Tibial nerve (tissue), 4 donors: Measurements from ENCODE around the gene RDH14. TPM values are rescaled to one million over a fixed set of nuclear protein-coding genes. Genes with fewer than 3 reads are reported as not detected.

ENCODE experiments used
- DNase-seq, 2 donors: peaks; one replicate each; pipeline ENCODE4 v3.0.0-alpha.2; 2019; ENCODE audit warnings: low spot score in 2 of 2
- H3K27ac ChIP-seq, 4 donors: fragments of 200-600 bp; sonication (generic) in 3 of 4; one replicate each; pipeline ENCODE4 v1.5.1; 2017 to 2019; ENCODE audit warnings: mild to moderate bottlenecking in 1 of 4
- H3K27me3 ChIP-seq, 2 donors: fragments of 200-600 bp; sonication (generic) in 1 of 2; one replicate each; pipeline versions ENCODE4 v1.5.1 to v1.6.0; 2017 to 2019
- H3K36me3 ChIP-seq, 3 donors: fragments of 200-600 bp; sonication (generic); one replicate each; pipeline ENCODE4 v1.5.1; 2018 to 2019
- H3K4me1 ChIP-seq, 4 donors: fragments of 200-600 bp; sonication (generic) in 3 of 4; one replicate each; pipeline ENCODE4 v1.5.1; 2017 to 2019
- H3K4me3 ChIP-seq, 4 donors: fragments of 200-600 bp; sonication (generic) in 3 of 4; one replicate each; pipeline ENCODE4 v1.5.1; 2017 to 2019; ENCODE audit warnings: mild to moderate bottlenecking in 1 of 4, moderate library complexity in 1 of 4
- H3K9me3 ChIP-seq, 4 donors: fragments of 200-600 bp; sonication (generic) in 3 of 4; one replicate each; pipeline ENCODE4 v1.5.1; 2017 to 2019
- EP300 ChIP-seq, 2 donors: sonication (generic); formaldehyde crosslinking; IDR thresholded peaks; one replicate each; pipeline ENCODE4 v1.6.1; 2017; ENCODE audit warnings: antibody characterized with exemption in 2 of 2, mild to moderate bottlenecking in 1 of 2
- POLR2A ChIP-seq, 2 donors: fragments of 450-650 bp; IDR thresholded peaks; one replicate each; pipeline ENCODE4 v1.6.1; 2017; ENCODE audit warnings: antibody characterized with exemption in 2 of 2, mild to moderate bottlenecking in 2 of 2, moderate library complexity in 2 of 2
- WGBS, 2 donors: methylation state at CpG; one replicate each; pipeline ENCODE4 v1.1.5; 2018; 5-methylcytosine and 5-hydroxymethylcytosine counted together
- total RNA-seq, 4 donors: library from RNA; depleted of rRNA; stranded (reverse); fragments of >200 nt; gene quantifications; one replicate each; pipeline ENCODE4 v1.1.0, GENCODE V29; 2016
- TF ChIP-seq, protein P1 (sequence below), 5 experiments: fragments of 200-600 bp in 3 of 5; fragments of 450-650 bp in 2 of 5; sonication (generic) in 3 of 5; IDR thresholded peaks; one replicate each; pipeline ENCODE4 v1.5.1; 2016 to 2019; ENCODE audit warnings: antibody characterized with exemption in 5 of 5, mild to moderate bottlenecking in 3 of 5, moderate library complexity in 2 of 5

The RDH14 gene
- total RNA-seq, 4 donors from 2014 or later, result 31.5 to 39.6 (median 36.6) TPM

DNA sequence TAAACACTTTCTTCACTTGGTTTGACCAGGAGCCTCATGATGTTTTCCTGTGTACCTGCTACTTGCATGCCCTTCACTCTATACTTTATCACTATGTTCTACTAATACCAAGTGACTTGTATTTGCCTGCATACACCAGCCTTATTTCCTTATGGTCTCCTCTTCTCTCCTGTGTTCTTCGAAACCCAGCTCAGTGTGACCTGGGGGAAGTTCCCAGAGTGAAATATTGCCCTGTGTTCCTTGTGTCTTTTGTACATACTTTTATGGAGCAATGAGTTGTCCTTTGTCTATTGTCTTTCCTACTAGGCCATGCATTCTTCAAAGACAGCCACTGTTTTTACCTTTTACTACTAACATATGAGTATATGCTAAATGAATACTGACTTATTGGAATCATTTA, 28.3 kb upstream of the RDH14 start:
- Histone ChIP-seq H3K9me3 (no peaks in the 10 kb centered on the region), H3K36me3 (no peaks in the 10 kb centered on the region), H3K27me3 (no peaks in the 10 kb centered on the region), H3K4me3 (no peak overlapping the region), H3K27ac (no peak overlapping the region), H3K4me1 (no peaks in the 10 kb centered on the region)
- no peak for TF ChIP-seq POLR2A (IDR thresholded peaks at IDR 0.05)
- TF ChIP-seq, protein P1, sequence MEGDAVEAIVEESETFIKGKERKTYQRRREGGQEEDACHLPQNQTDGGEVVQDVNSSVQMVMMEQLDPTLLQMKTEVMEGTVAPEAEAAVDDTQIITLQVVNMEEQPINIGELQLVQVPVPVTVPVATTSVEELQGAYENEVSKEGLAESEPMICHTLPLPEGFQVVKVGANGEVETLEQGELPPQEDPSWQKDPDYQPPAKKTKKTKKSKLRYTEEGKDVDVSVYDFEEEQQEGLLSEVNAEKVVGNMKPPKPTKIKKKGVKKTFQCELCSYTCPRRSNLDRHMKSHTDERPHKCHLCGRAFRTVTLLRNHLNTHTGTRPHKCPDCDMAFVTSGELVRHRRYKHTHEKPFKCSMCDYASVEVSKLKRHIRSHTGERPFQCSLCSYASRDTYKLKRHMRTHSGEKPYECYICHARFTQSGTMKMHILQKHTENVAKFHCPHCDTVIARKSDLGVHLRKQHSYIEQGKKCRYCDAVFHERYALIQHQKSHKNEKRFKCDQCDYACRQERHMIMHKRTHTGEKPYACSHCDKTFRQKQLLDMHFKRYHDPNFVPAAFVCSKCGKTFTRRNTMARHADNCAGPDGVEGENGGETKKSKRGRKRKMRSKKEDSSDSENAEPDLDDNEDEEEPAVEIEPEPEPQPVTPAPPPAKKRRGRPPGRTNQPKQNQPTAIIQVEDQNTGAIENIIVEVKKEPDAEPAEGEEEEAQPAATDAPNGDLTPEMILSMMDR (IDR thresholded peaks at IDR 0.05), result no peak
- no peak for TF ChIP-seq EP300 (IDR thresholded peaks at IDR 0.05)
- DNase-seq, result no peak
- 44 to 64% methylated on average over 1 of the region's 1 CpG for WGBS, 2 donors

GRCh38 chr2:18588049-18588448, 27.6 kb upstream of the RDH14 start:
- H3K4me1 ChIP-seq, result no peaks in the 10 kb centered on the region
- H3K4me3 ChIP-seq, result no peak overlapping the region
- no peak for DNase-seq
- WGBS, 2 donors, result 88 to 97% methylated on average over 1 of the region's 1 CpG
- H3K27me3 ChIP-seq, result no peaks in the 10 kb centered on the region
- no peaks in the 10 kb centered on the region for H3K9me3 ChIP-seq
- no peaks in the 10 kb centered on the region for H3K36me3 ChIP-seq
- TF ChIP-seq, protein P1 (IDR thresholded peaks at IDR 0.05), result no peak
- TF ChIP-seq POLR2A (IDR thresholded peaks at IDR 0.05) (no peak), EP300 (IDR thresholded peaks at IDR 0.05) (no peak)
- H3K27ac ChIP-seq, result no peak overlapping the region

DNA sequence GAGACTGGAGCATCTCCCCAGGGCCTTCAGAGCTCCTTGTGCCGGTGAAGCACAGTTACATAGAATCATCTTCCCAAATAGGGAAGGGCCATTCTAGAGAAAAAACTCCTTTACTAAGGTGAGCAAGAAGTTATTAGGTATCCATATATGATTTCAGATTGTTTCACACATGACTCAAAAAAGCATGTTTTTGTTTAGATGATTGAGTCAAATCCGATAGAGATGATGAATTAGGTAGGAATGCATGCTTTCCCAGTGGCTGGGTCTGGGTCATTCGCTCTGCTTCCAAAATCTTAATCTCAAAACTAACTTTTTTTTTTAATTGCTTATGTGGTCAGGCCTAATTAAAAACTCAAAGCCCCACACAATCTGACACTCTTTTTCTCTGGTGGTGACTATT, 25.1 kb upstream of the RDH14 start:
- TF ChIP-seq EP300 (IDR thresholded peaks at IDR 0.05) (no peak), POLR2A (IDR thresholded peaks at IDR 0.05) (no peak)
- TF ChIP-seq, protein P1 (IDR thresholded peaks at IDR 0.05), result no peak
- Histone ChIP-seq H3K36me3 (no peaks in the 10 kb centered on the region), H3K4me1 (no peaks in the 10 kb centered on the region), H3K4me3 (no peak overlapping the region), H3K27me3 (no peaks in the 10 kb centered on the region), H3K9me3 (no peaks in the 10 kb centered on the region), H3K27ac (no peak overlapping the region)
- WGBS, 2 donors, result 86 to 92% methylated on average over 3 of the region's 3 CpGs
- DNase-seq, result no peak

GRCh38 chr2:18584608-18584954, 24.1 kb upstream of the RDH14 start:
- DNase-seq, result no peak
- Histone ChIP-seq H3K27me3 (no peaks in the 10 kb centered on the region), H3K9me3 (peaks cover 0 to 2% (median 0%) of the 10 kb centered on the region in 4 donors), H3K4me1 (no peaks in the 10 kb centered on the region), H3K27ac (no peak overlapping the region), H3K4me3 (no peak overlapping the region), H3K36me3 (no peaks in the 10 kb centered on the region)
- 86 to 96% methylated on average over 23 to 32 of the region's 32 CpGs for WGBS, 2 donors
- TF ChIP-seq EP300 (IDR thresholded peaks at IDR 0.05), result no peak
- TF ChIP-seq POLR2A (IDR thresholded peaks at IDR 0.05), result no peak
- TF ChIP-seq, protein P1 (IDR thresholded peaks at IDR 0.05), result no peak

- TF ChIP-seq EP300 (IDR thresholded peaks at IDR 0.05), result no peak
- TF ChIP-seq, protein P1 (IDR thresholded peaks at IDR 0.05), result no peak
- no peak for TF ChIP-seq POLR2A (IDR thresholded peaks at IDR 0.05)
- H3K27me3 ChIP-seq, result no peaks in the 10 kb centered on the region
- H3K4me1 ChIP-seq, result no peaks in the 10 kb centered on the region
- H3K36me3 ChIP-seq, result no peaks in the 10 kb centered on the region
- no peak overlapping the region for H3K27ac ChIP-seq
- H3K4me3 ChIP-seq, result no peak overlapping the region
- no peak for DNase-seq
- H3K9me3 ChIP-seq, result peaks cover 0 to 7% (median 0%) of the 10 kb centered on the region in 4 donors
- WGBS, 2 donors, result 91 to 92% methylated on average over 33 to 37 of the region's 37 CpGs
These were observed 23.6 kb upstream of the RDH14 start for GRCh38 chr2:18583905-18584607.
